Mammary epithelial cell (primary cell): ENCODE measurements around the gene FNIP1.

ENCODE experiments used
- CTCF ChIP-seq, 2 donors: IDR thresholded peaks in 1 of 2; conservative IDR thresholded peaks in 1 of 2; 2 replicates each; pipeline ENCODE4 v1.5.1; 2011 to 2012; ENCODE audit warnings: inconsistent platforms in 2 of 2, low read length in 2 of 2, mild to moderate bottlenecking in 2 of 2, control low read depth in 1 of 2, low read depth in 1 of 2; ENCODE audit not compliant: insufficient read depth in 1 of 2; ENCODE audit errors: extremely low read depth in 1 of 2
- EZH2 ChIP-seq: IDR thresholded peaks from 2 replicates; pipeline ENCODE4 v1.6.1; 2012; ENCODE audit warnings: low read length, inconsistent platforms, borderline replicate concordance

GRCh38 chr5:131677115-131677514 is 119.7 kb downstream of the FNIP1 start:
- TF ChIP-seq CTCF (conservative IDR thresholded peaks at IDR 0.05 in 1 of 2, IDR thresholded peaks at IDR 0.05 in 1 of 2; ENCODE audit: extremely low read depth in 1 of 2, insufficient read depth in 1 of 2, low read depth in 1 of 2, low read length in 2 of 2) (no peak), EZH2 (no peak)
